Karpas-422 (cell line): ENCODE results near the gene IFI27. TPM values are rescaled to one million over a fixed set of nuclear protein-coding genes. Genes with fewer than 3 reads are reported as not detected.

ENCODE experiments used
- DNase-seq: peaks from one replicate; pipeline ENCODE4 v3.0.0-alpha.2; 2015
- H2AFZ ChIP-seq: fragments of 200-600 bp; sonication (generic); 2 replicates; pipeline ENCODE4 v1.6.1; 2014; ENCODE audit warnings: antibody characterized with exemption, low read length, mixed read lengths
- H3K27ac ChIP-seq: fragments of 200-600 bp; sonication (generic); 2 replicates; pipeline ENCODE4 v1.5.1; 2014; ENCODE audit warnings: mild to moderate bottlenecking, low read length, moderate library complexity
- H3K27me3 ChIP-seq: fragments of 200-600 bp; sonication (generic); 2 replicates; pipeline ENCODE4 v1.6.1; 2014; ENCODE audit warnings: low read length, mixed read lengths
- H3K36me3 ChIP-seq: fragments of 200-600 bp; sonication (generic); 2 replicates; pipeline ENCODE4 v1.6.1; 2014; ENCODE audit warnings: low read length, mixed read lengths; ENCODE audit not compliant: insufficient read depth
- H3K4me1 ChIP-seq: fragments of 200-600 bp; sonication (generic); 2 replicates; pipeline ENCODE4 v1.6.1; 2014; ENCODE audit warnings: mild to moderate bottlenecking, low read length, mixed read lengths
- H3K4me2 ChIP-seq: fragments of 200-600 bp; sonication (generic); 2 replicates; pipeline ENCODE4 v1.6.1; 2014; ENCODE audit warnings: low read length, low read depth, mild to moderate bottlenecking; ENCODE audit not compliant: poor library complexity, severe bottlenecking
- H3K4me3 ChIP-seq: fragments of 200-600 bp; sonication (generic); 2 replicates; pipeline ENCODE4 v1.5.1; 2014; ENCODE audit warnings: mild to moderate bottlenecking, antibody characterized with exemption, low read length, mixed read lengths
- H3K79me2 ChIP-seq: fragments of 200-600 bp; sonication (generic); 2 replicates; pipeline ENCODE4 v1.6.1; 2014; ENCODE audit warnings: mild to moderate bottlenecking, low read length, mixed read lengths
- H3K9ac ChIP-seq: fragments of 200-600 bp; sonication (generic); 2 replicates; pipeline ENCODE4 v1.6.0; 2014; ENCODE audit warnings: low read length
- H3K9me2 ChIP-seq: fragments of 200-600 bp; sonication (generic), shearing (Covaris generic); replicated peaks from 2 replicates; pipeline ENCODE4 v1.6.0; 2014; ENCODE audit warnings: mild to moderate bottlenecking, low read length, moderate library complexity; ENCODE audit not compliant: insufficient read depth
- H3K9me3 ChIP-seq: fragments of 300-700, 200-600 bp; sonication (generic); 2 replicates; pipeline ENCODE4 v1.6.1; 2014; ENCODE audit warnings: low read length, mixed read lengths
- H4K20me1 ChIP-seq: fragments of 200-600 bp; sonication (generic); 2 replicates; pipeline ENCODE4 v1.6.1; 2014; ENCODE audit warnings: mild to moderate bottlenecking, antibody characterized with exemption, low read length, low read depth; ENCODE audit not compliant: insufficient read depth
- total RNA-seq: library from RNA; depleted of rRNA; stranded (reverse); fragments of >200 nt; shearing (Covaris generic); gene quantifications from 2 replicates; pipeline ENCODE4 v1.2.3, GENCODE V29; 2014; ENCODE audit warnings: low replicate concordance

The IFI27 gene
- total RNA-seq, 1 experiment from 2014 or later = 0.48 TPM

GRCh38 chr14:94116701-94117100 is 6.2 kb downstream of the IFI27 start:
- Histone ChIP-seq H2AFZ (no peak overlapping the region), H4K20me1 (no peaks in the 10 kb centered on the region), H3K4me2 (no peak overlapping the region), H3K36me3 (no peaks in the 10 kb centered on the region), H3K4me3 (no peak overlapping the region), H3K27ac (no peak overlapping the region), H3K79me2 (no peaks in the 10 kb centered on the region), H3K9me2 (no peaks in the 10 kb centered on the region), H3K9ac (no peak overlapping the region), H3K4me1 (no peaks in the 10 kb centered on the region), H3K27me3 (0 out of 2 replicates have a peak, but pooled peaks cover 4% of the 10 kb centered on the region), H3K9me3 (no peaks in the 10 kb centered on the region)
- DNase-seq = no peak

- no peaks in the 10 kb centered on the region for H3K79me2 ChIP-seq
- H3K27me3 ChIP-seq = 0 out of 2 replicates have a peak, but pooled peaks cover 4% of the 10 kb centered on the region
- H3K4me3 ChIP-seq = no peak overlapping the region
- no peaks in the 10 kb centered on the region for H3K4me1 ChIP-seq
- no peak overlapping the region for H3K4me2 ChIP-seq
- H3K36me3 ChIP-seq = no peaks in the 10 kb centered on the region
- no peak overlapping the region for H3K9ac ChIP-seq
- H4K20me1 ChIP-seq = no peaks in the 10 kb centered on the region
- DNase-seq = no peak
- H3K9me2 ChIP-seq = no peaks in the 10 kb centered on the region
- H3K9me3 ChIP-seq = no peaks in the 10 kb centered on the region
- no peak overlapping the region for H3K27ac ChIP-seq
- H2AFZ ChIP-seq = no peak overlapping the region
Observed at GRCh38 chr14:94117856-94118255, 7.3 kb downstream of the IFI27 start.

- Histone ChIP-seq H3K79me2 (no peaks in the 10 kb centered on the region), H3K36me3 (no peaks in the 10 kb centered on the region), H3K9me3 (no peaks in the 10 kb centered on the region), H3K4me3 (no peak overlapping the region), H3K9ac (no peak overlapping the region), H3K4me1 (no peaks in the 10 kb centered on the region), H3K4me2 (no peak overlapping the region), H3K27me3 (0 out of 2 replicates have a peak, but pooled peaks cover 4% of the 10 kb centered on the region), H4K20me1 (no peaks in the 10 kb centered on the region), H2AFZ (no peak overlapping the region), H3K9me2 (no peaks in the 10 kb centered on the region), H3K27ac (no peak overlapping the region)
- DNase-seq = no peak
Observed at GRCh38 chr14:94119071-94119470, 8.5 kb downstream of the IFI27 start.

GRCh38 chr14:94120667-94121340 is 10.3 kb downstream of the IFI27 start:
- H3K9me3 ChIP-seq = no peaks in the 10 kb centered on the region
- H3K4me3 ChIP-seq = no peak overlapping the region
- H2AFZ ChIP-seq = no peak overlapping the region
- H3K9me2 ChIP-seq = no peaks in the 10 kb centered on the region
- H3K4me2 ChIP-seq = no peak overlapping the region
- no peaks in the 10 kb centered on the region for H4K20me1 ChIP-seq
- H3K4me1 ChIP-seq = no peaks in the 10 kb centered on the region
- H3K27ac ChIP-seq = no peak overlapping the region
- no peaks in the 10 kb centered on the region for H3K36me3 ChIP-seq
- 0 out of 2 replicates have a peak, but pooled peaks cover 4% of the 10 kb centered on the region for H3K27me3 ChIP-seq
- no peak for DNase-seq
- no peaks in the 10 kb centered on the region for H3K79me2 ChIP-seq
- no peak overlapping the region for H3K9ac ChIP-seq

- no peaks in the 10 kb centered on the region for H3K9me3 ChIP-seq
- H3K36me3 ChIP-seq = no peaks in the 10 kb centered on the region
- no peaks in the 10 kb centered on the region for H3K79me2 ChIP-seq
- 0 out of 2 replicates have a peak, but pooled peaks cover 4% of the 10 kb centered on the region for H3K27me3 ChIP-seq
- no peaks in the 10 kb centered on the region for H4K20me1 ChIP-seq
- H3K4me2 ChIP-seq = no peak overlapping the region
- no peaks in the 10 kb centered on the region for H3K9me2 ChIP-seq
- no peaks in the 10 kb centered on the region for H3K4me1 ChIP-seq
- H3K27ac ChIP-seq = no peak overlapping the region
- H3K9ac ChIP-seq = no peak overlapping the region
- no peak overlapping the region for H3K4me3 ChIP-seq
- DNase-seq = no peak
- no peak overlapping the region for H2AFZ ChIP-seq
Observed at GRCh38 chr14:94121485-94121884, 10.9 kb downstream of the IFI27 start.

GRCh38 chr14:94122438-94122837 is 11.9 kb downstream of the IFI27 start:
- H3K4me3 ChIP-seq = no peak overlapping the region
- H3K27ac ChIP-seq = no peak overlapping the region
- no peak for DNase-seq
- H3K9ac ChIP-seq = no peak overlapping the region
- 0 out of 2 replicates have a peak, but pooled peaks cover 4% of the 10 kb centered on the region for H3K27me3 ChIP-seq
- no peaks in the 10 kb centered on the region for H3K9me3 ChIP-seq
- H3K36me3 ChIP-seq = no peaks in the 10 kb centered on the region
- no peaks in the 10 kb centered on the region for H4K20me1 ChIP-seq
- no peak overlapping the region for H2AFZ ChIP-seq
- no peaks in the 10 kb centered on the region for H3K79me2 ChIP-seq
- no peaks in the 10 kb centered on the region for H3K9me2 ChIP-seq
- no peaks in the 10 kb centered on the region for H3K4me1 ChIP-seq
- no peak overlapping the region for H3K4me2 ChIP-seq

- Histone ChIP-seq H3K79me2 (no peaks in the 10 kb centered on the region), H3K27ac (no peak overlapping the region), H3K9ac (no peak overlapping the region)
Observed at GRCh38 chr14:94123296-94123695, 12.8 kb downstream of the IFI27 start.

GRCh38 chr14:94123868-94124267 is 13.3 kb downstream of the IFI27 start:
- no peak overlapping the region for H3K27ac ChIP-seq
- H4K20me1 ChIP-seq = no peaks in the 10 kb centered on the region
- no peaks in the 10 kb centered on the region for H3K36me3 ChIP-seq
- H3K4me3 ChIP-seq = no peak overlapping the region
- 0 out of 2 replicates have a peak, but pooled peaks cover 4% of the 10 kb centered on the region for H3K27me3 ChIP-seq
- no peak overlapping the region for H2AFZ ChIP-seq
- H3K9ac ChIP-seq = no peak overlapping the region
- no peaks in the 10 kb centered on the region for H3K9me2 ChIP-seq
- no peak for DNase-seq
- no peaks in the 10 kb centered on the region for H3K79me2 ChIP-seq
- H3K4me2 ChIP-seq = no peak overlapping the region
- H3K9me3 ChIP-seq = no peaks in the 10 kb centered on the region
- peaks cover 5% of the 10 kb centered on the region for H3K4me1 ChIP-seq

More at GRCh38 chr14:94123296-94123695, 12.8 kb downstream of the IFI27 start:
- no peak overlapping the region for H3K4me3 ChIP-seq
- H3K27me3 ChIP-seq = 0 out of 2 replicates have a peak, but pooled peaks cover 4% of the 10 kb centered on the region
- DNase-seq = no peak
- H2AFZ ChIP-seq = no peak overlapping the region
- H3K9me2 ChIP-seq = no peaks in the 10 kb centered on the region
- H3K4me2 ChIP-seq = no peak overlapping the region
- no peaks in the 10 kb centered on the region for H4K20me1 ChIP-seq
- no peaks in the 10 kb centered on the region for H3K9me3 ChIP-seq
- H3K4me1 ChIP-seq = no peaks in the 10 kb centered on the region
- H3K36me3 ChIP-seq = no peaks in the 10 kb centered on the region
